NCI-H2171 (cell line): ENCODE measurements around the gene RFTN1.
A peak's percentile ranks its signal among the peaks of the same experiment; 100 is the strongest.

Experiments used
- DNase-seq: peaks from one replicate; lab custom pipeline; 2025; lab: John Stamatoyannopoulos, UW

RFTN1 gene

DNA sequence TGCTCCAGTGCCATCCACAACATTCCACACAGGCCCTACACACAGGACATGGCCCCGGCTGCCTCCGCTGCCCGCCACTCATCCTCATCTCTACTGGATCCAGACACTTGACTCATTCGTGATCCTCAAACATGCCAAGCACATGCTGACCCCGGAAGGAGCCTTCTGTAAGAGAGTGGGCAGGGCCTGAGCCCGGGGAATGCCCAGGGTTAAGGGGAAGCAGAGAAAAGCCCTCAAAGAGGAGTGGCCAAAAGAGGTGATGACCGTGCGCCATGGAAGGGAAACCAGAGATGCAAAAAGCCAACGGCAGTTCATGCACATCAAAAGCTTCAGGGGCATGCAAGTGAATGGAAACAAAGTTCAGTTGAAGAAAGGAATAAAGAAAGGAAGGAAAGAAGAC is 46.1 kb downstream of the RFTN1 start:
- DNase-seq, result no peak

DNA sequence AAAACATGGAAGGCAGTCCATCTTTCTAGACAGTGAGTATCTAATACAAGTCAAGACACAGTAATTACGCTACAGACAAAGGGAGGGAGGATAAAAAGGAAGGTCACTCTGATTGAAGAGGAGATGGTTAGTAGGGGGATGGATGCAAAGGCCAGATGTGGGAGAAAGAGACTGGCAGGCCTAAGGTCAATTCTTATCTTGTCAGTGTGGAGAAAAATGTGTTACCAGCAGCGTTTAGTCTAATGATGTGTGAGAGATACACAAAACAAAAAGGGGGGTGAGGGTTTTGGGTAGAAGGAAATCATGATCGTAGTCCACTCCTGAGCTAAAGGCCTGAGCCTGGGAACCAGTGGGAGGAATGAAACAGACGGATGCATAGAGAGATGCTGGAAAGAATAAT is 46.7 kb downstream of the RFTN1 start:
- no peak for DNase-seq

DNA sequence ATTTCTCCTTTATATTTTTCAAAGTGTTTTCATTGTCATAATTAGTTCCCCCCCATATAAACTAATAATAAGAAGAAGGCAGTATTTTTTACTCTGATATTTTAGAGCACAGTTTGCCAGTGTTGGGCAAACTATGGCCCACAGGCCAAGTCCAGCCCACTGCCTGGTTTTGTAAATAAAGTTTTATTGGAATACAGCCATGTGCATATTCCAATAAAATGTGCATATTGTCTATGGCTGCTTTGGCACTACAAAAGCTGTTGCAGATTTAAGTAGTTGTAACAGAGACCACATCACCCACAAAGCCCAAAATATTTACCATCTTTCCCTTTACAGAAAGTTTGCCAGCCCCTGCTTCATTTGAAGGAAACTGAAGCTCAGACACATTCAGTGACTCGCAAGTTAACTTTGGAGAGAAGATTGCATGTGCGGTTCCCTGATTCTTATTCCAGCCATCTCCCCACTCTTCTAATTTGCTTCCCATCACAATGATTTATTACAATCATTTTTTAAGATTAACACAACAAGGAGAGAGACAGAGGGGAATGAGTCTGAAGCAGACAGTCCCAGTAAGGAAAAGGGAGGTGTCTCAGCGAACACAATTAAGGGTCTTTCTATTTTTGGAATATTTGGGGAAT is 48.9 kb downstream of the RFTN1 start:
- no peak for DNase-seq

DNA sequence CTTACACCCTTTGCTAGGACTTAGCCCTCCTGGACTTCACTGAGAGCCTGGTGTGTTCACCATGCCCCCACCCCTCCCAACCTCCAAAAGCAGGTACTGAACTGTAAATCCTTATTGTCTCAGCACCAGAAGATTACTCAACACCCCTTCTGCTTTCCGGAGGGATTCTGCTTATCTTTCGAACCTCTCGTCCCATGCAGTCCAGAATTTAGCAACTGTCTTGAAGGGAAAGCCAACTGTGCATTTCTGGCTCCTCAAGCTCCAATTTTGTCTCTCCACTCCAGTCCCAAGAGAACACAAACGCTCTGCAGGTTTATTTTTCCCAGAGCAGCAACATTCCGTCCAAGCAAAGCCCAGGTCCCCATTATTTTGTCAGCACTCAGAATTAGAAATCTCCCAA is 49.6 kb downstream of the RFTN1 start:
- no peak for DNase-seq

DNA sequence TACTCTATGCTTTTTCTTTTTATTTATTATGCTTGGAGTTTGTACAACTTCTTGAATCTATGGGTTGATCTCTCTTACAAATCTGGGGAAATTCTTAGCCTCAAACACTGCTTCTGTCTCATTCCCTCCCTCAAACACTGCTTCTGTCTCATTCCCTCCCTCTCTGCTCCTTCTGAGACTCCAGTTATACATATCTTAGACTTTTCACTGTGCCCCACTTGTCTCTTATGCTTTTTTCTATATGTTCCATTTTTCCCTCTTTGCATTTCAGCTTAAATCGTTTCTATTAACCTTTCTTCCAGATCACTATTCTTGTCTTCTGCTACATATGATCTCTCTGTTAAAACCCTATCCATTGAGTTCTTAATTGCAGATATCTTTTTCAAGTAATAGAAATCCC is 50.4 kb downstream of the RFTN1 start:
- no peak for DNase-seq

- DNase-seq, result no peak
Observed at GRCh38 chr3:16462679-16463078, 50.8 kb downstream of the RFTN1 start.

- DNase-seq, result no peak
Observed at GRCh38 chr3:16461463-16462245, 51.8 kb downstream of the RFTN1 start.

DNA sequence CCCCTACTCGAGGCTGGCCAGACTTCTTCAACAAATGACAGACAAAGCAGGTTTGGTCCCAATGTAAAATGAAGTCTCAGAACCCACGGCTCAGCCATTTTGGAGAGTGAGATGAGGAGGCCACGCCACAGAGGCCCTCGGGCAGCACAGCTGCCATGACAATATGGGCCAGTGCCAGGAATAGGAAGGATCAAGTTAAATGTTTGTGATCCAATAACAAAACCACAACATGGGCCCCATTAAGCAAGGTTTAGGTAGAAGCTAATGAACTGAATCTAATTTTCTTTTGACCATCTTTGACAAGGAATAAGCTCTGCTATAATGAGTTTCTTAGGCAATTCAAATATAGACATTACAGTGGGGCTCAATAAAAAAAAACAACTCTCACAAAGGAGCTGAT is 52.6 kb downstream of the RFTN1 start:
- no peak for DNase-seq

DNA sequence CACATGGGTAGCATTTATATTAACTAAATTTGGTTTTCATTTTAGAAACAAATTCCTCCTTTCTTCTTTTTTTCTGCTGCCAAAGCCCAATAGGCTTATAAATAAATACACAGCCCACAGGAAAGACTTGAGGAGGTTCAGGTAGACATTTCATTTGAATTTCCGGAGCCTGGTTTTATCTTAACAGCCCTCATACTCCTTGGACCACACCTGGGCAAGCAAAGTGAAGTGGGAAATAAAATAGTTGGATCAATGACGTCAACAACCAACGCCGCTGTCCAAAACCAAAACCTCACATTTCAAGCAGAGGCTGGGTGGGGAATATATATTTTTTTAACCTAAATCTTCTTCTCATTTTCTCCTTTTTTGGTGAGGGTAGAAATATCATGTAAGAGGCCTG is 53.2 kb downstream of the RFTN1 start:
- DNase-seq, result no peak

GRCh38 chr3:16456784-16457415 is 56.6 kb downstream of the RFTN1 start:
- DNase-seq, result no peak

GRCh38 chr3:16455966-16456365 is 57.5 kb downstream of the RFTN1 start:
- no peak for DNase-seq

DNA sequence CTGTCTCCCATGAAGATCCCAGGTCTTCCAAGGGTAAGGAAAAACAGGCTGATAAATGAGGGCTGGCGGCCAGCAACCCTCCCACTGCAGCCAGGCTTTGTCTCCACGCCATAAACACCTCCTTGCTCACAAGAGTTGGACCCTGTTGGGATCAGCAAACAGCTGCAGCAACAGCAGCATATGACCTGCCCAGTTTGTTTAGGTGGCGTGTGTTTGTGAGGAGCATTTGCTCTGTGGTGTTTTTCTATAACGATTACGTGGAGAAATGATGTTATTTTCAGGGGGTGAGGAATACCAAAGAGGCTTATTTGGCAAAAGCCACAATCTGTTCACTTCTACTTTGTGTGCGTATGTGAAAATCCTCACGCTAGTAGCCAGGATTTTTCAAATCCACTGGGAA is 58.5 kb downstream of the RFTN1 start:
- DNase-seq, result no peak

DNA sequence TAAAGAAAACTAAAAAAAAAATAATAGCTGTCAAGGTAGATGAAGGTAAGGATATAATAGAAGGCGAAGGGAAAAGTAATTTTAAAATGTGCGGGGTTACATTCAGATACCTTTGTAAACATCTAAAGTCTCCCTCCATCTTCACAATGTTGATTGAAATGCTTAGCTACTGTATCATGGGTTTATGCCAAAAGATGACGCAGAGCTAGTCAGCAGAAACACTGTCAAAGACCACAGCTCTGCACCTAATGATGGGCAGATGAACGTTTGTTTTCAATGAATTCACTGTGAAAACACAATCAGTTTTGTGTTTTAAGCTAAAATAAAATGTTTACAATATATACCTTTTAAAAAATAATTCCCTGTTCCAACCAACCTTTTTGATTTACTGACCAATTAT is 61.2 kb downstream of the RFTN1 start:
- no peak for DNase-seq

GRCh38 chr3:16449369-16449768 is 64.1 kb downstream of the RFTN1 start:
- no peak for DNase-seq

DNA sequence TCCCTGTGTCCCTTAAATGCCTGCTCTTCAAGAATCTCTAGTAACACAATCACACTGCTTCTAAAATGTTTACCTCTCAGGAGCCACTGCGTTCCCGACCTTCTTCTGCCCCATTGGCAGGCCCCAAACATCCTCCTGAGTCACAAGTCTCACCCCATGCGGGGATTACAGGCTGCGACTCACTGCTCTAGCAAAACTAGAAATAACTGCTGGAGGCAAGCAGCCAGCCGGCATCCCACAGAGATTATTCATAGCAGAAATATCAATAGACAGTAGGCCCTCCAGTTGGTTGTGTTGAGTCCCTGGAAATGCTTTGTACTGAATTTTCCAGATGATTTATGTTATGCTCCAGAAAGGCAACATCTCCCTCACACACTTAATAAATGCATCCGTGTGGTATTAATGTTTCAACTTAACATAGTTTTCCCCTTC is 64.8 kb downstream of the RFTN1 start:
- no peak for DNase-seq

GRCh38 chr3:16447135-16447534 is 66.4 kb downstream of the RFTN1 start:
- DNase-seq, result no peak

- no peak for DNase-seq
Observed at GRCh38 chr3:16444344-16444743, 69.2 kb downstream of the RFTN1 start.

- no peak for DNase-seq
Observed at GRCh38 chr3:16442730-16443129, 70.8 kb downstream of the RFTN1 start.

GRCh38 chr3:16441371-16441875 is 72.1 kb downstream of the RFTN1 start:
- peak; percentile 79 for DNase-seq

DNA sequence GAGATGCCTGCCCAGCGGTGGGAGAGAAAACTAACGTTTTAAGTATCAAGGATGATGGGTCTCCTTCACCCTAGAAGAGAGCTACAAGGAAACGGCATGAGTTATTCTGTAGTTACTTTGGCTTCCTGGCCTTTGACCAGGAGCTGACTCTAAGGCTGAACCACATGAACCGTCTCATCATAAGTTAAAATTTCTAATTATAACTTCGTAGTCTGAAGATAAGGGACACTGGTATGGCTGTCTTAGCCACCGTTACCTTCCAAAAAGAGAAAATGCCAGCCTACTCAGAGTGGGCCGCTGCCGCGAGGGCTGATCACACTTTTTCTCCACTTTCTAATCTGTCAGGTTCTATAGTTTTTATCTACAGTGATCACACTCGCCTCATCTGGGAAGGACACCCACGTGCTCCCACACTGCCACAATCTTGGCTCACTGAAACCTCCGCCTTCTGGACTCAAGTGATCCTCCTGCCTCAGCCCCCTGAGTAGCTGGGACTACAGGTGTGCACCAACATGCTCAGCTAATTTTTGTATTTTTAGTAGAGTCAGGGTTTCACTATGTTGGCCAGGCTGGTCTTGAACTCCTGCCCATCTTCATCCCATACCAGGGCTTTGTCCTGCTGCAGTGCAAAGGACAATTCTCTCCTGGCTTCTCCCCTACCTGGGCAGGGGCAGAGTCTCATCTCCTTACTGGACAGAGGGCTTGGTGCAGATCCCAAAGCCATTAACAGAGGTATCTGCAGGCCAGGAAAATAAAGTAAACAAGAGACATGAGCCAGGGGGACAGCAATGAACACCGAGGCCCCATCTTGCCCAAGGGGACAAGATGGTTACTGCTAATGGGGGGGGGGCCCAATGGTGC is 73.4 kb downstream of the RFTN1 start:
- no peak for DNase-seq

- no peak for DNase-seq
Observed at GRCh38 chr3:16439163-16439847, 74.2 kb downstream of the RFTN1 start.

DNA sequence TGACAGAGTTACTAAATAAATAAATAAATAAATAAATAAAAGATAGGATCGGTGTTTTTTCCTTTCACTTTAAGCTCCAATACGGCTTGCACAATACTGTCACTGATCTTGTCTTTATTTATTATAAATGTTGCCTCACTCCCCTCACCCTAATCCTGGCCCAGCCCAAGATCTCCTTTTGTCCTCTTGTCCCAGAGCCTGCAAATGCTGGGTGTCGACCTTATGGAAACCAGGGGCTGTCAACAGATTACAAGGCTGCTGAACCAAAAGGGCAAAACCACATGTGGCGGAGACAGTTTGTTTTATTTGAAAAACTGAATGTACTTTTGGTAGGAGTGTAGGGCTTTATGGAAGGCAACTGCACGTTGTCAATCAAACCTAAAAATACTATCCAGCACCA is 75.9 kb downstream of the RFTN1 start:
- DNase-seq, result no peak
